NB4 (cell line): ENCODE results near the gene LRMDA.

Experiments
- CTCF ChIP-seq: IDR thresholded peaks from one replicate; pipeline ENCODE4 v1.5.1; 2012; ENCODE audit warnings: low read depth, low read length
- MAX ChIP-seq: IDR thresholded peaks from 2 replicates; pipeline ENCODE4 v1.6.1; 2011; ENCODE audit warnings: low read depth, low read length
- MYC ChIP-seq: IDR thresholded peaks from 2 replicates; pipeline ENCODE4 v1.6.1; 2011; ENCODE audit warnings: low read depth, low read length
- POLR2A ChIP-seq: IDR thresholded peaks from 2 replicates; pipeline ENCODE4 v1.6.1; 2011; ENCODE audit warnings: mild to moderate bottlenecking; ENCODE audit not compliant: insufficient read length; ENCODE audit errors: extremely low read depth

DNA sequence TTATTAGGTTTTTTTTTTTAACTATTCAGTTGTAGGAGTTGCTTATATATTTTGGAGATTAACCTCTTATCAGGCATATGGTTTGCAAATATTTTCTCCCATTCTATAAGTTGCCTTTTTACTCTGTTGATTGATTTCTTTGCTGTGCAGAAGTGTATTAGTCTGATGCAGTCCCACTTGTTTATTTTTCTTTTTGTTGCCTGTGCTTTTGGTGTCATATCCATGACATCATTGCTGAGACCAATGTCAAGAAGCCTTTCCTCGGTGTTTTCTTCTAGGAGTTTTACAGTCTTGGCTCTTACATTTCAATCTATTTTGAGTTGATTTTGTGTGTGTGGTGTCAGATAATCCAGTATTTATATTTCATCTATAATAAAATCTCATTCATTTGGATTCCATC, 155.4 kb downstream of the LRMDA start:
- TF ChIP-seq CTCF, result no peak
- TF ChIP-seq POLR2A, result no peak
- no peak for TF ChIP-seq MAX
- TF ChIP-seq MYC, result no peak
